HT-29 (cell line): ENCODE measurements around the gene TICAM1. TPM values are rescaled to one million over a fixed set of nuclear protein-coding genes. Genes with fewer than 3 reads are reported as not detected.
A peak's percentile ranks its signal among the peaks of the same experiment; 100 is the strongest.
"Not testable (repeated sequence)": the region's sequence is repeated elsewhere in the genome, so short reads cannot be mapped to it uniquely, and the experiment has no call there.

Experiments used
- DNase-seq: peaks from one replicate; pipeline ENCODE4 v3.0.0-alpha.2; 2015; ENCODE audit warnings: low spot score
- total RNA-seq: library from RNA; depleted of rRNA; stranded (reverse); fragments of >200 nt; shearing (Covaris generic); gene quantifications from 2 replicates; pipeline ENCODE4 v1.2.3, GENCODE V29; 2014

Gene TICAM1
- total RNA-seq, 1 experiment from 2014 or later, result 4.0 TPM

GRCh38 chr19:4805140-4805539 lies 26.4 kb downstream of the TICAM1 start:
- not testable (repeated sequence) for DNase-seq

GRCh38 chr19:4803736-4804695 lies 27.5 kb downstream of the TICAM1 start:
- peak; percentile 59 for DNase-seq

GRCh38 chr19:4802711-4803110 lies 28.8 kb downstream of the TICAM1 start:
- DNase-seq, result no peak

- DNase-seq, result no peak
These were observed 30.4 kb downstream of the TICAM1 start for GRCh38 chr19:4801085-4801619.

- peak; percentile 89 for DNase-seq
These were observed 30.9 kb downstream of the TICAM1 start for GRCh38 chr19:4800591-4801081.

- DNase-seq, result no peak
These were observed 36.1 kb downstream of the TICAM1 start for GRCh38 chr19:4795400-4795799.

GRCh38 chr19:4794971-4795370 lies 36.5 kb downstream of the TICAM1 start:
- DNase-seq, result no peak

GRCh38 chr19:4793278-4793677 lies 38.2 kb downstream of the TICAM1 start:
- not testable (repeated sequence) for DNase-seq

GRCh38 chr19:4792866-4793195 lies 38.7 kb downstream of the TICAM1 start:
- DNase-seq, result not testable (repeated sequence)

- not testable (repeated sequence) for DNase-seq
These were observed 39.3 kb downstream of the TICAM1 start for GRCh38 chr19:4792019-4792865.

- DNase-seq, result peak; percentile 98
These were observed 40.1 kb downstream of the TICAM1 start, which contains the start of gene FEM1A for GRCh38 chr19:4791183-4792018. FEM1A (plus strand) TSS chr19:4791734; CDS start chr19:4791855, 121 bp downstream.

GRCh38 chr19:4786412-4787016 lies 45.0 kb downstream of the TICAM1 start:
- DNase-seq, result not testable (repeated sequence)

GRCh38 chr19:4781801-4782200 lies 49.7 kb downstream of the TICAM1 start:
- DNase-seq, result no peak

- no peak for DNase-seq
These were observed 50.7 kb downstream of the TICAM1 start for GRCh38 chr19:4780860-4781259.

GRCh38 chr19:4778124-4778523 lies 53.4 kb downstream of the TICAM1 start:
- DNase-seq, result not testable (repeated sequence)

- DNase-seq, result no peak
These were observed 54.9 kb downstream of the TICAM1 start for GRCh38 chr19:4776436-4777211.

GRCh38 chr19:4775627-4776152 lies 55.8 kb downstream of the TICAM1 start:
- no peak for DNase-seq

- no peak for DNase-seq
These were observed 57.4 kb downstream of the TICAM1 start for GRCh38 chr19:4774136-4774535.

- no peak for DNase-seq
These were observed 58.4 kb downstream of the TICAM1 start for GRCh38 chr19:4773047-4773640.
